NCI-H2107 (cell line): Measurements from ENCODE around the gene CHRDL1.

Source experiments
- DNase-seq: peaks from one replicate; lab custom pipeline; 2025; lab: John Stamatoyannopoulos, UW

The CHRDL1 gene

GRCh38 chrX:110743679-110744340, 51.8 kb downstream of the CHRDL1 start:
- DNase-seq, result no peak

- DNase-seq, result no peak
These were observed 54.3 kb downstream of the CHRDL1 start for GRCh38 chrX:110741213-110741796.

GRCh38 chrX:110734894-110735541, 60.6 kb downstream of the CHRDL1 start:
- no peak for DNase-seq

- no peak for DNase-seq
These were observed 61.3 kb downstream of the CHRDL1 start for GRCh38 chrX:110734271-110734670.

GRCh38 chrX:110733166-110733565, 62.5 kb downstream of the CHRDL1 start:
- DNase-seq, result no peak

- DNase-seq, result no peak
These were observed 63.4 kb downstream of the CHRDL1 start for GRCh38 chrX:110732266-110732665.

GRCh38 chrX:110723844-110724243, 71.8 kb downstream of the CHRDL1 start:
- no peak for DNase-seq

GRCh38 chrX:110722135-110722534, 73.5 kb downstream of the CHRDL1 start:
- DNase-seq, result no peak

- DNase-seq, result no peak
These were observed 82.0 kb downstream of the CHRDL1 start for GRCh38 chrX:110713666-110714065.

- DNase-seq, result no peak
These were observed 89.2 kb downstream of the CHRDL1 start for GRCh38 chrX:110706446-110706845.

- DNase-seq, result no peak
These were observed 92.0 kb downstream of the CHRDL1 start for GRCh38 chrX:110703641-110704040.

- DNase-seq, result no peak
These were observed 96.5 kb downstream of the CHRDL1 start for GRCh38 chrX:110699109-110699508.

GRCh38 chrX:110698696-110699095, 96.9 kb downstream of the CHRDL1 start:
- no peak for DNase-seq

- DNase-seq, result no peak
These were observed 102.8 kb downstream of the CHRDL1 start for GRCh38 chrX:110692866-110693265.

GRCh38 chrX:110691446-110691845, 104.2 kb downstream of the CHRDL1 start:
- DNase-seq, result no peak

GRCh38 chrX:110684653-110685052, 111.0 kb downstream of the CHRDL1 start:
- DNase-seq, result no peak

GRCh38 chrX:110683925-110684324, 111.7 kb downstream of the CHRDL1 start:
- DNase-seq, result no peak

GRCh38 chrX:110678591-110678990, 117.0 kb downstream of the CHRDL1 start:
- DNase-seq, result no peak

GRCh38 chrX:110675886-110676285, 119.7 kb downstream of the CHRDL1 start:
- DNase-seq, result no peak

- DNase-seq, result no peak
These were observed 124.4 kb downstream of the CHRDL1 start for GRCh38 chrX:110671068-110671803.

GRCh38 chrX:110669572-110669971, 126.0 kb downstream of the CHRDL1 start:
- no peak for DNase-seq

GRCh38 chrX:110667706-110668105, 127.9 kb downstream of the CHRDL1 start:
- DNase-seq, result no peak
